Stimulated activated CD8-positive, alpha-beta memory T cell treated with anti-CD3 and anti-CD28 coated beads, Interleukin-4, amount 100 ng/mL, for 48 hours (primary cell): ENCODE measurements around the gene BTBD7.

Experiments used
- DNase-seq: peaks from one replicate; pipeline ENCODE4 v3.0.0-alpha.2; 2020

Gene BTBD7

DNA sequence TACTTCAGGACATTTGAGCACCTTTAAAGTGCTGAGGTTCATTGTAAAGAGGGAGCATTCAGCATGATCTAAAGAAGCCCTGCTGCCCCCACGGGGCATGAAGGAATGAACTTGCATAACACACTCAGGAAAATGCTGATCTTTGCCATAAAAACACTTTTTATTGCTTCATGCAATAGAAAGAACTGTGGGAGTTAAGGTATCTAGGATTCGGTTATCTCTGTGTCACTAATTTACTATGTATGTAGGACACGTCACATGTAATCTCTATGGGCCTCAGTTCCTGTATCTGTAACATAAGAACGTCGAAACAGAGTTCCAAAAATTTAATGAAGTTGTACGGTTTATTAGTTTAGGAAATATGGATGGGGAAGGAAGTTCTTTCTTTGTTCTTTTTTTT, 33.0 kb downstream of the BTBD7 start:
- DNase-seq: no peak

DNA sequence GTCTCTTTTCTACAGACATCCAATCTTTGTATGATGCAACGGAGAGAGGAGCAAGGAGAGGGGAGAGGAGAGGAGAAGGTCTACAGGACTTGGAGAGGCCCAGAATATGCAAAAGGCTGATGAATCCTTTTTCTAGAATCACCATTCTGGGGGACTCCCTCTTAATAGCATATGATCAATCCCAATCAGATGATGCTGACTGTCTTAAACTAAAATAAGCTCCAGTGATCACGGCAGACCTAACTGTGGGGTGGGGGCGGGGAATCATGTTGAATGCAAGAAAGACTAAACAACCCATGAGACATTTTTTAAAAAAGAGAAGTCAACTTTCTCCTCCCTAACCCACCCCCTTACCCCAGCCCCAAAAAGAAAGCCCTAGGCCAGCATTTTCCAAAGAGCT, 33.4 kb downstream of the BTBD7 start:
- DNase-seq: no peak

DNA sequence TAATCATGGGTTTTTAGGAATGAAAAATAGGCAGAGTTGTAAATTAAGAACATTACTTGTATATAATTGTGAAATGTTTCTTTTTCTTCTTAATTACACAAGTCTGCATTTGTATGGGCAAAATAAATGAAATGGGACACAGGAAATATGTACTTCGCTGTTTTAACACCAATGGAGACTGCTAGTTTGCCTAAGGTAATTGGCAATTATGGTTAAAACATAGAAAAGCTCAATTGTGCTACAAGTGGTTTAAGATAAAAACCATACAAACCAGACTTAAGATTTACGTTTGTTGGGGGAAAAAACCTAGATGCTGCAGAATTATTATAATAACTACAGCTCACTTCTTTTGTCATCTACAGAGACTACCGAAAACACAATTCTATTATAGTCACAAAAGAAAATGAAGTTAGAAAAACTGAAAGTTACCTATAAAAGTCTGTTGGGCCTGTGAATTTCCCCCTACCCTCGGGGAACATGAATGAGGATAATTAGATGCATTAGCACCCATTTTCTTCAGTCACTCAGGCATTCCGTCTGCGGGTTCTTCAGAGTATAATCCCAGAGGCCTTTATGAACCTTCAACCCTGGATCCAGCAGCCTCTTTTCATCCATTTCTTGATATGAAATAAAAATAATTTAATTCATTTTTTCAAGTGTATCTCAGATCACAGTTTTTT, 37.2 kb downstream of the BTBD7 start:
- DNase-seq: no peak

DNA sequence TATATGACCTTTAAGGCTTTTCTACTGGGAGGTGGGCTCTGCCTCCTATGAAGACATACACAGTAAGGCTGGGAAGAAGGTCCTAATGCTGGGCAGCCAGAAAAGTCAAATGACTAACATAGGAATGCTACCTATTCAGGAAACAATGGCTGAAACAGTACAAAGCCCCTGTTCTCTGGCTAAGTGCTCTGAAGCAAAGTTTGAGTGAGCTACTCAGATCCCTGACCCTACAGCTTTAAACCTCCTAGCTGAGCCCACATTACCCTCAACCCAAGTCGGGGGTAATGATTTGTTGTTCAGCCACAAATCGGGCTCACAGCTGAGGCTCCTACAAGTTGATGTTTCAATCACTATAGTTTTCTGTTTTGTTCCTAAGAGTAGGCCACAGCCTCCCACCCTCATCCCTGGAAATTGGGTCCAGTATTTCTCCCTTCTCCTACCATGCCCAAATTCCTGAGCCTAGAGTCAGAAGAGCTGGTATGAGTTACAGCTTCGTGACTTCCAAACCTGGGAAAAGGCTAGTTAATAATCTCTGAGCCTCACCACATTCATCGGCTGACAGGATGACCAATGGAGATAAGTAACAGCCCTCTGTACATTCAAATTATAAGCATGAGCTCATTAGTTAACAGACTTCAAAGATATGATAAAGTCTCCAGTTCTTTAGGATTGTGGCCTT, 46.5 kb downstream of the BTBD7 start:
- no peak for DNase-seq

DNA sequence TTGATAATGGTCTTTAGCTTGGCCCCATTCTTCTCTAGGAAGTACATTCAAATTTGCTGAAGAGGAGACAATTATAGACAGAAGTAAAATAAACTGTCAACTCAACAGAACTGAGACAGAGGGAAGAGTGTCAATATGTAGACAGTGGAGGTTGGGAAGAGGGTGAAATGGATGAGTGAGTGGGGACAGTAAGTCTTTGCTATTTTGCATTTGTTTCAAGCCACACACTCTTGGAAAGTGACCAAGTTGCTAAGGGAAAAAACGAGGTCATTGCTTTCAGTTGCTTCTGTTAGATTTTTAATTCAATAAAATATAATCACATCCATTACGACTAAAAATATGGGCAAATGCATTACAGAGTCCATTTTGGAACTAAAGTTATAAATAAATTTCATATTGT, 47.8 kb downstream of the BTBD7 start:
- DNase-seq: no peak

DNA sequence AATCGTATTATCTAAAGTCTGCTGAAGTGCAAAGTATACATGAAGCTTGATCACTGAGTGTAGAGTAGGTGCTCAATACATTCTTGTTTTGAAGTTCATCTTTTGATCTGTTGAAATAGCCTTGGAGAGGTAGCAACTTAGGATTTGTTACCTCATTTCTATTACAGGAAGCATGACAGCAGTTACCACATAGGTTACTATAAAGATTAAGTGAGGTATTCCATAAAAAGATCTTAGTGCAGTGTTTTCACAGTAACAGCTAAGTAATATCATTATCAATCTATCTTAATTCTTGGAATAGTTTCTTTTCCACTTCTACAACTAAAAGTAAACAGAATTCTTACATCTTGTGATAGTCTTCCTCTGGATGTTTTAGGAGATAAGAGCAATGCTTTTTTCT, 50.9 kb downstream of the BTBD7 start:
- no peak for DNase-seq

DNA sequence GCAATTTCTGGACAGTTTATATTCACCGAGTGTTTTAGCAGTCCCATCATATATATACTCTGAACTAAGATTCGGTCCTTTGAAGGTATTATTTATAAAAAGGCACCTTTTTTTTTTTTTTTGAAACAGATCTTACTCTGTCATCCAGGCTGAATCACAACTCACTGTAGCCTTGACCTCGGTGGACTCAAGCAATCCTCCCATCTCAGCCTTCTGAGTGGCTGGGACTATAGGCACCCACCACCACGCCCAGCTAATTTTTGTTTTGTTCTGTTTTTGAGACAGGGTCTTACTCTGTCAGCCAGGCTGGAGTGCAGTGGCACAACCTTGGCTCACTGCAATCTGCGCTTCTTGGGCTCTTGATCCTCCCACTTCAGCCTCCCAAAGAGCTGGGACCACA, 52.1 kb downstream of the BTBD7 start:
- DNase-seq: no peak

DNA sequence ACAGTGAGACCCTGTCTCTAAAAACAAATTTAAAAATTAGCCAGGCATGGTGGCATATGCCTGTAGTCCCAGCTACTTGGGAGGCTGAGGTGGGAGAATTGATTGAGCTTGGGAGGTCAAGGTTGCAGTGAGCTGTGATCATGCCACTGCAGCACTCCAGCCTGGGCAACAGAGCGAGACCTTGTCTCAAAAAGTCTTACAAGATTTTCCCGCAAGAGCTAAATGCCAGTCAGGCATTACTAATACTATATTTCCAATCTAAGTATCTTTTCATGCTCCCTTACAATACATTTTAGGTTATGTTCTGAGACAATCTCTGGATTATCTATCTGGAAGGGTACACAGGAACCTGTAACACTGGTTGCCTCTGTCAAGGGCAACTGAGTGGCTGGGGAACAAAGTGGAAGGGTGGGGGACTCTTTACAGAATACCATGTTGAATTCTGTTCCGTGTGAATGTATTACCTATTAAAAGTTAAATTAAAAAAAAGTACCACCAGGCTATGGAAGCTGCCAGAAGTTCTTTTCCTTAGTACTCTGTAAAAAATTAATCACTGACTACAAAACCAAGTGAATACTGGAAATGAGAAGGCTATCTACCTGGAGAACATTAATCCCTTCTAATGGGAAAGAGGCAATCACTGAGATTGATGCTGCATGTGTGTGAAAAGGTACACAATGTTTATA, 56.7 kb downstream of the BTBD7 start:
- DNase-seq: no peak

DNA sequence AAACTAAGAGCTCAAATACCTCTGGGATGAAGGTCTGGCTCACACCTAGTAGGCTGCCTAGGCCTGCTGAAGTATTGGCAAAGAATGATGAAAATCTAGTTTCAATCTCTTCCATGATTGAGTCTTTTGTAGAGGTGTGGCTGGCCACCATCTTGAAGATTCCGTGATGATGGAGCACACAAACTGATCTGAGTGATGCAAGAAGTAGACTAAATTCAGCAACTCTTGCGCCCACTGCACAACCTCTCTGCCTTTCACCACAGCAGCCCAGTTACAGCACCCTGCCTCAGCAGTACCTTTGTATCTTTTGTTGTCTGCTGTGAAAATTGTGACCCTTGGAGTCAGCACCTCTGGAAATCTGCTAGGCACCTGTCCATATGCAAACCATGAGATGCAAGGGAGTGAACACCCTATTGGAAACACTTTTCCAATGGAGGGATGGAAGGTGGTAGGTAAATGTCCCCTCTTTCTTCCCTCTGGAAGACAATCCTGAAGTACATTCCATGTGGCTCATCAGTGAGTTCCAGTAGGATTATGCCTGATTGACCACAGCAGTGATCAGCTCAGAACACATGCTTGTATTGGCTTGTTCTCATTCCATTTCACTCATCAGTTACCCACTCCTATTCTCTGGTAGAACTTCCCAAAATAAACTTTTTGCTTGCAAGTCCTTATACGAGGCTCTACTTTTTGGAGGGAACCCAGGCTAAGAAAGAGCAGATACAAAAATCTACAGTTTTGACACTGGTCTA, 58.6 kb downstream of the BTBD7 start:
- DNase-seq: no peak

DNA sequence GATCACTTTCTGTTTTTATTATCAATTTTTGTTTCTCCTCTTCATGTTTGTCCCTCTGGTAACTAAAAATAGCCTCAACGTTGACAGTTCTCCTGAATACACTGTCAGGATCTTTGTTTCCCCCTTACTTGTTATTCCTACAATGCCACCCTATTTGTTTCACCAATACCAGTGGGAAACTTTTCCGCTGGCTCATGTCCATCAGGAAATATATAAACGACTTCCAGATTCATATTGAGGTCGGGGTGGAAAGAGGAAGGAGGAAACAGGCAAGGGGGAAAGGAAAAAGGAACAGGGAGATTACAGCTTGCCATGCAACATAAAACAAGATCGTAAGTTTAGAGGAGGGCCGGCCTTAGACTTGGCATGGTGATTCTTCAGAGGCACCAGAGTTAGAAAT, 61.7 kb downstream of the BTBD7 start:
- DNase-seq: no peak

DNA sequence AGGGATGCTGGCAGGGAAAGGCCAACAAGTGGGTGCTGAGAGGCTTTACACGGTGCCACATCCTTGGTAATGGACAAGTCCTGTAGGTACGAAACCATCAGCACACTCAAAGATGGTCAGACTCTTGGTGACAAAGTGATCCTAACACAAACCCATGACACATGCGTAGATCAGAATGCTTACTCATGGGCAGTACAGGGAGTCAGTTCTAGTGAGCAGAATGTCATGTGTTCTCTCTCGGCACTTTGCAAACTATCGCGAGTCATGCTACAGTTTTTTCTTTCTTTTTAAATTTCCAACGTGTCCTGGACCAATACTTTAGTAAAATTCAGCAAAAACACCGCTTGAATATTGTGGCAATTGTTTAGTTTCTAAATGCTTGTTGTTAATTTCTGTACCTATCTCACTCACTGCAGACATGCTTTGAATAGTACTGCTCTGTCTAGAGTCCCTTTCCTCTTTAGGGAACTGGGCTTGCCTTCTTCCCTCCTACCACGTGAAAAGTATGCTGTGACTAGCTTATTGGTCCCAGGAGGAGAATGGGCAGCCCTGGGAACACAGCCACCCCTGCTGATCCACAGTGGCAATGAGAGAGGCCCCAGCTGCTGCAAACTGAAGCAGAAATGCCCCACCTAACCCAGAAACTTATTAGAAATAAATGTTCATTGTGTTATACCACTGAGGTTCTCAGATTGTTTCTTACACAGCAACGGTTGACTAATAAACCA, 63.3 kb downstream of the BTBD7 start:
- no peak for DNase-seq

DNA sequence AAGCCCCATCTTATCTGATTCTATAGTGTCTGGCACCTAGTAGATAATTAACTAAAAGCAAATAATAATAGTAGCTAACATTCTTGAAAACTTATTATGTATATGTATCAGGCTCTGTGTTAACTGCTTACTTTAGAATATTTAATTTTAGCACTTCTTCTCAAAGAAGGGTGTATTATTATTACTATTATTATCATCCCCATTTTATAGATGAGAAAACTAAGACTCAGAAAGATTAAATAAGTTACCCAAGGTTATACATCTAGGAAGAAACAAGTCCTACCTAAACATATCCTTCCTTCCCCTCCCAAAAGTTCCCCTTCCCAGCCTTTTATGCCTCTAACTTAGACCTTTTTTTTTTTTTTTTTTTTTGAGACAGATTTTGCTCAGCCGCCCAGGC, 64.4 kb downstream of the BTBD7 start:
- no peak for DNase-seq

DNA sequence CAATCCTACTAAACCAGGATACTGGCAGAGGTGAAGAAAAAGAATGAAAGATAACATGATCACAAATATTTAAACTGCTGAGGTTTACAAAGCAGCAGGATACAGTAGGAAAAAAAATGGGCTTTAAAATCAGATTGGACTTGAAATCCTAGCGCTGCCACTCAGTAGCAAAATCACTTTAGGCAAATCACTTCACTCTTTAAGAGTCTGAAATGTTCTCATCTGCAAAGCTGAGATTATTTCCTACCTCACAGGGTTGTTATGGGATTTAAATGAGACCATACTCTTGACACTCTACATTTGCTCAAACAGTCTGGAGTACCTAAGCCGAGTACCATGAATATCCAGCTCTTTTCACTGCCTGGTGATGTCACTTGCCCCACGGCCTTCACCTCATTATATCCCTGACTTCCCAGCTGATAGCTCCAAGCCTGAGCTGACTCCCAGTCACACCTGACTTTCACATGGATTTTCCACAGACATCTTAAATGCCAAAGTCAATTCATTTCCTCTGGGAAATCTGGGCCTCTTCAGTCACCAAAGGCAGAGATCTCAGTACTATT, 65.6 kb downstream of the BTBD7 start:
- no peak for DNase-seq

DNA sequence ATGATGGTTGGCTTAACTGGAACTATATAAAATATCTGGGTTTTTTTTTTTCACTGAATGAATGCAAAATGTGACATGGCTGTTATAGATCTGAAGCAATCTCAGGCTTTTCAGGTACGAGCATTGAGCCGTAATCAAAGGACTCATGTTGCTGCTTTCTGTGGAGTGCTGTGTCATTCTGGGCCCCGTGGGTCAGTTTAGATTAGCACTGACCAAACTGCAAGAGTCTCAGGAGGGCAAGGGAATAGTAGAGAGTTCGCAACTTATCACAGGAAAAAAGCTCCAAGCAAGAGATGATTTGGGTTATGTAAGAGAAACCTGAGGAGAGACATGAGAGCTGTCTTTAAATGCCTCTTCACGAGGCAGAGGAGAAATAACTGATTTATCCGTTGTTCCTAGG, 66.7 kb downstream of the BTBD7 start:
- DNase-seq: no peak

DNA sequence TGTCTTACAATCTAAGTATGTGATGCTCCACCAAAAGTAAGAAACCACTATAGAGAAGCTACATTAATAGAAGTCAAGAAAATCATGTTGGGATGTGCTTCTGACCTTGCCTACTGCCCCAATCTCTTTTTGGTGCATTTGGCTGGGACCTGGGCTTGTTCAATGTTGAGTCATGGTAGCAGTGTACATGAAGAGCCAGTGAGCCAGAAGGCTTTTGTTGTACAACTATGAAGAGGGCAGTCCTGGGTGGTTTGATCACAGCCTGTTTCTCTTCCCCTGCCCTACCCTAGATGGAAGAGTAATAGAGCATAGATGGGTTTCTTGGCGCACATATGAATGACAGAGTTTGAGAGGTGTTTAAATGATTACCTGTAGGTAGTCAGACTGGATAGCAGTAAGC, 69.4 kb downstream of the BTBD7 start:
- DNase-seq: no peak

DNA sequence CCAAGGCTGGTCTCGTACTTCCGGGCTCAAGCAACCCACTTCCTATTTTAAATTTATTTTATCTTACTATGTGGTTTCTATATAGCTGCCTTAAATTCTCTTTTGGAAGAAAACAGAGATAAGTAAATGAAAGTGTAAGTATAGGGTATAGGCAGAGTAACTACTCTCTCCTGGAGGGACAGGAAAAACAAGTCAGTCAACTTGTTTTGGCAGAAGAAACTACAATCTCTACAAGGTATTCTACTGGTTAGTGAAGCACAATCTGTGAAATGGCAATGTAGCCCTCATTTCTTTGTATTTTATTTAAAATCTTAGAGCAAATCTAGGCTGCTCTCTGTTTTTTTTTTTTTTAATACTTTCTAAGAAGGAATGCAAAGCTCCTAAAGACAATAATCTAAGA, 70.4 kb downstream of the BTBD7 start:
- DNase-seq: no peak

DNA sequence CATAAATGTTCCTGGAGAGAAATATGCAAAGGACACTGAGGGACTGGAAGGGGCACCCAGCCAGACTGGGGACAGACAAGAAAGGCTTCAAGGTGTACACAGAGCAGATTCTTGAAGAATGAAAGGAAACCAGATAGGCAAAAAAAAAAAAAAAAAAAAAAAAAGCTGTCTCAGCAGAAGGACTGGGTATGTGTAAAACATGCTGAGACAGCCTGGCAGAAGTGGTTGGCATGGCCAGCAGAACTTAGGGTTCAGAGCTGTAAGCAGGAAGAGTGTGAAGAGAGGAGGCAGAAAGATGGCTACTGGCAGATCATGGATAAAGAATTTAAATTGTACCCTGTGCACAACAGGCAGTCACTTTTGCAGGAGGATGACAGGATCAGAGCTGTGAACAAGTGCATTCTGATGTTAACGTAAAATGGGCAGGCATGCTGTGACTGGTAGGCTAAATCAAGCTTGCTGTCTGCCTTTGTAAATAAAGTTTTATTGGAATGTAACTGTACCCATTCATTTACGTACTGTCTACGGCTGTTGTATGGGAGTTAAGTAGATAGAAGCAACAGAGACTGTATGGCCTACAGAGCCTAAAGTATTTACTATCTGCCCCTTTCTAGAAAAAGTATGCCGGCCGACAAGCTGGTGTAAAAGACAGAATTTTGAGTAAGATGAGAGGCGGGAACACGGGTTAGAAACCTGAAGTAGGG, 83.6 kb downstream of the BTBD7 start:
- DNase-seq: no peak

DNA sequence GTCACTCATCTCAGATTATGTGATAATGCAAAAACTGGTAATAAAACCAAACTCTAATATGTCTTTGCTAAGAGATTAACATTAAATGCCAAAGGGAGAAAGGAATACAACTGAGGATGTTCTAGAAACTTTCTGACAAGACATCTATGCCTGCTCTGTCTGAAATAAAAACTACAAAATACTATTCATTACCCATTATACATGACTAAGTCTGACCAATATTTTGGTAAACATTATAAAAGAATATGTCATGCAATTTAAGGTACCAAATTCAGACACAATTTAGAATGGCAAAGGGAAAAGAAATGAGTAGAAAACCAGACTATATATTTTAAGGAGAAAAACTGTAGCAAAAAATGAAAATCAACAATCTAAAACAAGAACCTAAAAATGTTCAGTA, 86.3 kb downstream of the BTBD7 start:
- DNase-seq: no peak

DNA sequence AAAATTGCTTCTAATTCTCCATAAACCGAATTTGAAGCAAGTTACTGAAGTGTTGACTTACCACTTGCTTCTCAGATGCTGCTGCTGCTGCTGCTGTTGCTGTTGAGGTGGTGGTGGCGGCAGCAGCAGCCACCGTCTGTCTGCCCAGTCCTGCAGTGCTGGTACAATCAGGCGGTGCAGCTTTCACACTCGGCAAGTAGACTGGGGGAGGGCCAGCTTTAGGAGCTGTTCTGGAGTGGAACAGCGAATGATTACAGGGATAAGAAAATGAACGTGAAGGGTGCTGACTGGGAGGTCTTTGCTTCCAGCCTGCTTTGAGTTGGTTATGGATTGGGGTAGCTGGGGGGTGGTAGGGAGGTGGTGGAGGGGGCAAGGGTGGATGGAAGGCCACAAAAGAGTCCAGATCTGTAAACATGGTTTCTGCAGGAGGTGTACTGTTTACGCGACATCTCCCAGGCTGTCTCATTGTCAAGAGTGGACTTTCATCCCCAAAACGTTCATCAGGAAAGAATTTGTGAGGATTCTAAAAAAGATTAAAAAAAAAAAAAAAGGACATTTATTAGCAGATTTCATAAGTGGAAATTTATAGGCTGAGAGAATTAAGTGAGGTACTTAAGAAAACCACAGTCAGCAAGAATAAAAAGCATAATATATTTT, 86.9 kb downstream of the BTBD7 start:
- no peak for DNase-seq

DNA sequence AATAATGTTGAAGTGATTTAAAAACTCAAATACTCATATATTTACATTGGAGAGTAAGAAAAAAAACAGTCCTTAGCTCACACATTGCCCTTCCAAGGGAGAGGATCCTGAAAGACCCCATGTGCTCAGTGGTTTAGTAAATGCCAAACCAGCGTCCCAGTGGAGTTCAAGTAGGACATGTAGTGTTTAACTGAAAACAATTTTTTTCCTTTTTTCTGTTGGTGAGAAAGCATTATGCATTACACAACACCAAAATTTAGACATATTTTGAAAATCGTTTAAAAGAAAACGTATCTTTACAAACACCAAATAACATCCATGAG, 92.2 kb downstream of the BTBD7 start:
- no peak for DNase-seq

DNA sequence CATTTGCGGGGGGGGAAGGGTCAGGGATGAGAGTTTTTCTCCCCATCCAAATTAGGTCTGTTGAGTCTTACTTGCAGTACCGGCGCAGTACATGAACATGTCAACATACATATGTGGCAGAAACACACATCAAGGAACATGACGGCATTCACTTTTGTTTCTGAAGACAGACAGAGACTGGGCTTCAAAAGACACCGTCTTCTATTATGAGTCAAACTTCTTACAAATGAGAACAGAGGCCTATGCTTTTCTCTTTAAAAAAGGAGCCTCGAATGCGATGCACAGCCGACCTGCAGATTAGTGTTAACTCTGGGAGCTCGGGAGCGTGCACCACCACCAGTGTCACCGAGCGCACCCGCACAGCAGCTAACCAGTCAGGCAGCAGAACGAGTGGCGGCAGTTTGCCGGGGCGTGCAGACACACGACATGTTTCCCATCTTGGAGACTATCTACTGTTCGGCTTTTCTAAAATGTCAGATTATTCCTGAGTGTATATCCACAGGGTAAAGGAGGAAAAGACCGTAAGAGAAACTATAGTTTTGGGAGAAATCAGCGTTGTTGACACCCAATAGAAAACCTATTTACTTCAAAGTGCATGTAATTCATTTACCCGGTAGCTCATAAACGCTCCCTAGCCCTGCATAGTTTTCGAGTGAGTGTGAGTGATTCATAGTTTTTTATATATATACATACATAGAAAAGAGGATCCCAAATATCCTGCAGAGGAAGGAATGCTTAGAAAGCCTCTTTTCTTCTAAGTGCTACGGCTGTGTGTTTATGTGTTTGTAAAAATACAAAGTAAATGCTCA, 92.8 kb downstream of the BTBD7 start:
- no peak for DNase-seq
